NCI-H82 treated with DMSO at 0.1 percent for 48 hours (cell line): Measurements from ENCODE around the gene LDAF1.
A peak's percentile ranks its signal among the peaks of the same experiment; 100 is the strongest.
"Not testable (repeated sequence)": the region's sequence is repeated elsewhere in the genome, so short reads cannot be mapped to it uniquely, and the experiment has no call there.

ENCODE experiments used
- DNase-seq: peaks from one replicate; lab custom pipeline; 2025; ENCODE audit not compliant: unreplicated experiment; lab: John Stamatoyannopoulos, UW

The LDAF1 gene

GRCh38 chr16:21161211-21161610 is 2.7 kb downstream of the LDAF1 start:
- no peak for DNase-seq

DNA sequence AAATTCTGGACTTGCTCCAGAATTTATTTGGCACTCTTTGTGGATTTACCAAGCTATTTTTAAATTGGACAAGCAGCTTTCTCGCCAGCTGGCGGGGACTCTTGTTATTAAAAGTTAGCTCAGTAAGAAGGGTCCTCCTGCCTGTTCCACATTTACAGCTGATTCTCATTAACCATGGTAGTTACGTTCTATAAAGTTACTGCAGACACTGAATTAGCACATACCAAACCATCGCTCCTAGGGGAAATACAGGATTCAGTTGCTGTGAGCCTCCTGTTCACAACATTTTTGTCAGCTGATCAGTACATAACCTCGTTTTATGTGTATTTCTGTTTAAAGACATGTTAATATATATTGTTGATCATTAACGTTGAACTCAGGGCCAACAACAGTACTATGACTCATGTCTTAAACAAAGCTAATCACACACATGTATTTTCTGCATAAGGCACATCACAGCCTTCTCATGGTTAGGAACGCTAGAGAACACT is 4.2 kb downstream of the LDAF1 start:
- DNase-seq, result no peak

- DNase-seq, result no peak
Measured at GRCh38 chr16:21163576-21163975, 5.1 kb downstream of the LDAF1 start.

DNA sequence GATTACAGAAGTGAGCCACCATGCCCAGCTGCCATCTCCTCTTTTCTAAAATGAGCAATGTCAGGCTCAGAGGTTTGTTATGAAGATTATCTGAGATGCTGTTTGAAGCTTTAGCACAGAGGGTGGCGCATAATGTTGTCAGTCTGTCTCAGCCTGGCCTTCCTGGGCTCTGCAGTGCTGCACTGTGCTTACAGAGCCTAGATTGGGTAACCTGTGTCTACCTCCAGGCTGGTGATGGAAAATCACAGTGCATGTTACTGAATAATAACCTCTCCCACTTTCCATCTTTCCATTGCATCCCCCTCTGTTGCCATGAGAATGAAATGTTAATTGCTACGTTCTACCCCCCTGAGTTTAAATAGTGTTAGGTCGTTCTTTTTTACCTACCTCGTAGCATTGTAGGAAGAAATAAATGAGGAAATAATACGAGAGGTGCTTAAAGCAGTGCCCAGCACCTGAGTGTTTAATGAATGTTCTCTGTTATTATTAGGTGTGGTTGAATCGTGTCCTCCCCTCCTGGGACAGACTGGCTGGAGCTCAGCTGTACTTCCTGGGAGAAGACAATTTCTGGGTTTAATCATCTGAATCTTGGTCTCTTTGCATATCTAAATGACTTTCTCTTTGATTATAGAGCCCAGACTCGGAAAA is 6.2 kb downstream of the LDAF1 start:
- no peak for DNase-seq

GRCh38 chr16:21166561-21166961 is 8.1 kb downstream of the LDAF1 start:
- no peak for DNase-seq

- no peak for DNase-seq
Measured at GRCh38 chr16:21167360-21167759, 8.9 kb downstream of the LDAF1 start.

DNA sequence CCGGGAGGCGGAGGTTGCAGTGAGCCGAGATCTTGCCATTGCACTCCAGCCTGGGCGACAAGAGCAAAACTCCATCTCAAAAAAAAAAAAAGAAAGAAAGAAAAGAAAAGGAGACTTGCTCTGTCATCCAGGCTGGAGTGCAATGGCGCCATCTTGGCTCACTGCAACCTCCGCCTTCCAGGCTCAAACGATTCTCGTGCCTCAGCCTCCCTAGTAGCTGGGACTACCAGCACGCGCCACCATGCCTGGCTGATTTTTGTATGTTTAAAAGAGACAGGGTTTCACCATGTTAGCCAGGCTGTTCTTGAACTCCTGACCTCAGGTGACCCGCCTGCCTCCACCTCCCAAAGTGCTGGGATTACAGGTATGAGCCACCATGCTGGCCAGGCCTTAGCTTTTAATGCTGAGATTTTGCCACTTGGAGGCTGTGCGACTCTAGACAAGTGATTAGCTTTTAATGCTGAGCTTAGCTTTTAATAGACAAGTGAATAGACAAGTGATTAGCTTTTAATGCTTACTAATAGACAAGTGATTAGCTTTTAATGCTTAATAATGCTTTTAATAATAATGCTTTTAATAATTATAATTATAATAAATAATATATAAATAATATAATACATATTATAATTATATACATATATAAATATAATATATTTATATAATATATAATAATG is 9.6 kb downstream of the LDAF1 start:
- peak; percentile 28 for DNase-seq

DNA sequence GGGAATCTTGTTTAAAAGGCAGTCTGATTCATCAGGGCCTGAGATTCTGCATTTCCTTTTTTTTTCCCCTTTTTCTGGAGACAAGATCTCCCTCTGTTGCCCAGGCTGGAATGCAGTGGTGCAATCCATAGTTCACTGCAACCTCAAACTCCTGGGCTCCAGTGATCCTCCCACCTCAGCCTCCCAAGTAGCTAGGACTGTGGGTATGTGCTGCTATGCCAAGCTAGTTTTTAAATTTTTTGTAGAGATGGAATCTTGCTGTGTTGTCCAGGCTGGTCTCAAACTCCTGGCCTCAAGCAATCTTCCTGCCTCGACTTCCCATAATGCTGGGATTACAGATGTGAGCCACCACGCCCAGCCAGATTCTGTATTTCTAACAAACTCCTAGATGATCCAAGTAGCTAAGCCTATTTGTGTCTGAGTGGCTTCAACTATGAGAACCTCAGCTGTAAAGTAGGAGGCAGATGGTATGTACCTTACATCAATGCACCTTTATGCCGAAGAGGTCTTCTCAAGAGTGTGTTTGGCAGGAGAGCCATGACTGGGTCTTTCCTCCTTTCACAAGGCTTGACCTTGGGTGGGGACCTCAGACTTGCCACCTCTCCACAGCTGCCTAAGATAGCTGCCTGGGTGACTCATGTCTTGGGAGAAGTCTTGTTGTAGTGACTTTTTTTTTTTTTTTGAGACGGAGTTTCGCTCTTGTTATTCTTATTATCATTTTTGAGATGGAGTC is 10.9 kb downstream of the LDAF1 start:
- DNase-seq, result no peak

DNA sequence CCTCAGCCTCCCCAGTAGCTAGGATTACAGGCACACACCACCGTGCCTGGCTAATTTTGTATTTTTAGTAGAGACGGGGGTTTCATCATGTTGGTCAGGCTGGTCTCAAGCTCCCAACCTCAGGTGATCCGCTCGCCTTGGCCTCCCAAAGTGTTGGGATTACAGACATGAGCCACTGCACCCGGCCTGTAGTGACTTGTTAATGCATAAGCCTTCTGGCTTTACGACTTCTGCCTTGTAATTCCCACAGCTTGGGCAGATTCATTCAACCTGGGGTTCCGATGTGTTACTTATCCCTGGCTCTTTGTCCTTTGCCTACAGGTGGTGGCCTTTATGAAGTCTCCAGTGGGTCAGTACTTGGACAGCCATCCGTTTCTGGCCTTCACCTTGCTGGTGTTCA is 11.6 kb downstream of the LDAF1 start:
- not testable (repeated sequence) for DNase-seq

DNA sequence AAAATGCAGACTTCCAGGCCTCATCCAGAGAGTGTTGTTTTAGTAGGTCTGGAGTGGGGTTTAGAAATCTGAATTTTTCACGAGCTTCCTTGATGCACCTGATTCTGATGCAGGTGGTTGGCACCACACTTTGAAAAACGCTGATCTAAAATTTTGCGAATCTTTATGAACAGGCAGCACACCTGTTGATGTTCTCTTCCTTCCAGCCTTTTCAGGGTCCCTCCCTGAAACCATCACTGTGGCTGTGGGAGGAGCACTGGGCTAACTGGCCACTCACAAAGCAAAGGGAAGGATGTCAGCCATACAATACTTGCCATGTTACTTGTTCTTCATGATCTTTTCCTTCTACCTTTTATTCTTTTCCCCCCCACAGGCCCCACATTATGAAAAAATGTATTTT is 14.2 kb downstream of the LDAF1 start:
- DNase-seq, result no peak

DNA sequence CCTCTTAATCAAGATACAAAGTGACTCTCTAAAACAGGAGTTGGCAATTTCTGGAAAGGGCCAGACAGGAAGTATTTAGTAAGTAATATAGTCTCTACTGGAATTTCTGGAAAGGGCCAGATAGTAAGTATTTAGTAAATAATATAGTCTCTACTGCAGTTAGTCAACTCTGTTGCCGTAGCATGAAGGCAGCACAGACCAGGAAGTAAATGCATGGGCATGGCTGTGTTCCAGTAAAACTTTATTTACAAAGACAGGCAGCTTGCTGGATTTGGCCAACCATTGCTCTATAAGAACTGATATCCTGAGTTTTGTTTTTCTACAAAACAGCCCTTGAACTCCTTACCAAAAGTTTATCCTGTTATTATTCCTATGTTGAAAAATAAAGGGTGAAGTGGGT is 16.9 kb downstream of the LDAF1 start:
- no peak for DNase-seq

DNA sequence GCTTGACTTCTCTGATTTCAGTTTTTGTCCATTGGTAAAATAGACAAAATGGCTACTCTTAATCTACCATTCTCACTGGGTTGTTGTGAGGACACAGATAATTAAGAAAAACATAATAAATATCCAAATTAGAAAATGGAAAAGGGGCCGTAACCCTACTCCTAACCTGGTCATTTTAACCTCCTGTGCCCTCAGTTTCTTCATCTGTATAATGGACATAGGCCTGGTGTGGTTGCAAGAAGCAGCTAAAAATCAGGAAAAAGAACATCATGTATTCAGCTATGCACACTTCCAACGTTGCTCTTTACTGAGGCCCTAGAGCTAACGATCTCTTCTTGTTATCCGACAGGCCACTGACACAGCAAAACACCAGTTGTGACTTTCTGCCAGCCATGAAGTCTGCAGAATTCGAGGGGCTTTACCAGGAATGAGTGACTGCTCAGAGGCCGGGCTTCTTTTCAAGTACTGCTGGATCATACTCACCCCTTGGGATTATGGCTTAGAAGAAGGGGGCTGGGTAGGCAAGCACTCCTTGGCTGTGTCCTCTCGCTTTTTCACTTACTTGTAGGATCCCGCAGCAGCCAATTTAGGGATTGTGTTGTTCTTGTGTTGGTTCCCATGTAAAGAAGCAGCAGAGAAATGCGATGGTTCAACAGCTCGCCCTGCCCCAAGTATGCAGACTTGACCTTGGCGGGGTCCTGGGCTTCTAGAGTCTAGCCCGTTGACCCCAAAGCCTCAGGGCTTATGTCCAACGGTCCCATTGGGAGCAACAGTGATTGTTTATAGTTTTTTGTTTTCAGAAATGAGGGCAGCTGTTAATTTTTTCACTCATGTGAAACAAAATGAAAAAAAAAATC is 20.9 kb downstream of the LDAF1 start:
- no peak for DNase-seq

GRCh38 chr16:21179983-21180365 is 21.5 kb downstream of the LDAF1 start:
- no peak for DNase-seq

DNA sequence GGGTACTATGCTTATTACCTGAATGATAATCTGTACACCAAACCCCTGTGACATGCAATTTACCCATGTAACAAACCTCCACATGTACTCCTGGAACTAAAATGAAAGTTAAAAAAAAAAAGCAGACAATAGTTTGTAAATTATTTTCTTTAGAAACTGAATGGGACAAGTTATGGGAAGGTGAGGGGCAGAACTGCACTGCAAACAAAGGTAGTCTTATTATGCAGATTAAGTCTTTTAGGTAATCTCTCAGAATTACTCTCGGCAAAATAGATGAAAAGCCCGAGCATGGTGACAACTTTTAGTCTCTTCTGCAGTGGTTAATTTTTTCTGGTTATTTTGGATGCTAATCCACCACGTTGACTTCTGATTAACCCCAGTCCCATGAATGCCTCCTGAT is 25.5 kb downstream of the LDAF1 start:
- DNase-seq, result no peak

DNA sequence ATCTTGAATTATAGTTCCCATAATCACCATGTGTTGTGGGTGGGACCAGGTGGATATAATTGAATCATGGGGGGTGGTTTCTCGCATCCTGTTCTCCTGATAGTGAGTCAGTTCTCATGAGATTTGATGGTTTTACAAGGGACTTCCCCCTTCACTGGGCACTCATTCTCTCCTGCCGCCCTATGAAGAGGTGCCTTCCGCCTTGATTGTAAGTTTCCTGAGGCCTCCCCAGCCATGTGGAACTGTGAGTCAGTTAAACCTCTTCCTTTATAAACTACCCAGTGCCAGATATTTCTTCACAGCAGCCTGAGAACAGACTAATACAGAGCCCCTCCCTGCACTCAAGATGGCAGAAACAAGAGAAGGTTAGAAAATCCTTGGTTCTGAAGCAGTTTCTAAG is 26.4 kb downstream of the LDAF1 start:
- DNase-seq, result no peak

DNA sequence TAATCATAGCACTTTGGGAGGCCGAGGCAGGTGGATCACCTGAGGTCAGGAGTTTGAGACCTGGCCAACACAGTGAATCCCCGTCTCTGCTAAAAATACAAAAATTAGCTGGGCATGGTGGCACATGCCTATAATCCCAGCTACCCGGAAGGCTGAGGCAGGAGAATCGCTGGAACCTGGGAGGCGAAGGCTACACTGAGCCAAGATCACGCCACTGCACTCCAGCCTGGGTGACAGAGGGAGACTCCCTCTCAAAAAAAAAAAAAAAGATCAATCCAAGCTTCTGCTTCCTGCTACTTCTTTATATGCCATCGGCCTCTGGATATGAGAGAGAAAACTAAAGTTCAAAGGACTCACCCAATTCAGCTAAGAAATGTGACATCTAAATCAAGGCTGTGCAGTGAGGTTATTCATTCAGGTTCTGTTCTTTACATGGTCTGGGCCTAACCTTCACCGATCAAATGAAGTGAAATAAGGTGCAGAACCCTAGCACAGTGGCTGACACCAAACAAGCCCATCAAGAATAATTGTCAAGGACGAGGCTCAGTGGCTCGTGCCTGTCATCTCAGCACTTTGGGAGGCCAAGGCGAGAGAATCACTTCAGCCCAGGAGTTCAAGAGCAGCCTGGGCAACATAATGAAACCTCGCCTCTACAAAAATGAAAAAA is 27.3 kb downstream of the LDAF1 start:
- no peak for DNase-seq

DNA sequence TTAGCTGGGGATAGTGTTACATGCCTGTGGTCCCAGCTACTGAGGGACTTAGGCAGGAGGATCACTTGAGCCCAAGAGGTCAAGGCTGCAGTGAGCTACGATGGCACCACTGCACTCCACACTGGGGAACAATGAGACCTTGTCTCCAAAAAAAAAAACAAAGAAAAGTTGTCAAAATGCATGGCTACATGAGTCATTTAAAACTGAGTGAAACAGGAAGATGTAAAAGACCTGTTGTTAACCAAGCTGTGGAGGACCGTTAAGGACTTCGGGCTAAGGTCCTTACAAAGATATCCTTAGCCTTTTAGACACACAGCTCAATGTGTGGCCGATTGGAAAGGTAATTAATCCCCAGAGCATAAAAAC is 27.8 kb downstream of the LDAF1 start:
- DNase-seq, result no peak

GRCh38 chr16:21189311-21189710 is 30.8 kb downstream of the LDAF1 start:
- DNase-seq, result no peak

DNA sequence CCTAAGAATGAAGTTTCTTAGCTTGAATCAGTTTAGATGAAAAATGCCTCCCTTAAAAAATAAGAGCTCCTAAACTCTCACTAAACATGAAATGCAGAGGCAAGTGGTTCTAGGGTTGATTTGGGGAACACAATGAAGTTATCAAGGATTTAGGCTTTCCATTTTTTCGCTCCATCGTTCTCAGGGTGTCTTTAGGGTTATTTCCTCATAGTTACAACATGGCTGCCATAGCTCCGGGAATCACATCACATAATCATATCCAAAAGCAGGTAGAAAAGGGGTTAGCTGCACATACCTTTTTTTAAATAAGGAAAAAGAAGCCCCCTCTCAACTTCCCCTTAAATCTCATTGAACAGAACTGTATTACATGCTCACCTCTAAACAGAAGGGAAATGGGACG is 31.5 kb downstream of the LDAF1 start:
- no peak for DNase-seq

- DNase-seq, result peak; percentile 73
Measured at GRCh38 chr16:21190599-21190998, 32.1 kb downstream of the LDAF1 start.

DNA sequence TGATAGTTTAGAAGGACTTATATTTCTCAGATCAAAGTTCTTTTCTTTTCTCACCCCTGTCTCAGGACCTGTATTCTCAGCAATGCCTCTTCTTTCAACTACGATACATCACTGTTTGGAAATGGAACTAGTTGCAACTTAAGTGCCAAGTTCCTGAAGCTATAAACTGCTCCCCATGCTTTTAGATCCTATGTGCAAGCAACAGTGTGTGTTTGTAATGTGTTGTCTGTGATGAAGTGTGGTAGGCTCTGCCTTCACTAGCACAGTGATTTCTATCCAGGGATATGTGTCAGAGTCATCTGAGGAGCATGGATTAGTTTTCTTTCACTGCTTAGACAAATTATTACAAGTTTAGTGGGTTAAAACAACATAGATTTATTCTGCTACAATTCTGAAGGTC is 34.5 kb downstream of the LDAF1 start:
- DNase-seq, result no peak
